WTC11 (cell line): ENCODE measurements around the gene CTTNBP2NL. TPM values are rescaled to one million over a fixed set of nuclear protein-coding genes. Genes with fewer than 3 reads are reported as not detected.

Experiments used
- ATAC-seq: fragments of 200-7000 bp; cut with Tn5 transposase; 2 replicates; pipeline ENCODE4 v1.10.0; 2021; ENCODE audit warnings: mild to moderate bottlenecking, moderate library complexity
- CTCF ChIA-PET: fragments of 300-600 bp; sonication (Branson Sonifier 250); formaldehyde crosslinking; loops from one replicate; lab custom pipeline; 2021; ENCODE audit warnings: antibody characterized with exemption; lab: Charles Lee
- POLR2A ChIA-PET: fragments of 350-600 bp; sonication (Branson Sonifier 250); formaldehyde crosslinking; loops from one replicate; lab custom pipeline; 2021; ENCODE audit warnings: antibody characterized with exemption; lab: Charles Lee
- DNase-seq: peaks from one replicate; pipeline ENCODE4 v3.0.0; 2021; ENCODE audit warnings: low spot score
- H3K27ac Mint-ChIP-seq: 2 replicates; pipeline ENCODE4 v1.8.0; 2021; ENCODE audit warnings: mixed read lengths
- H3K27me3 Mint-ChIP-seq: 2 replicates; pipeline ENCODE4 v1.8.0; 2021; ENCODE audit warnings: low read depth, mild to moderate bottlenecking, moderate library complexity, mixed read lengths
- H3K36me3 Mint-ChIP-seq: 2 replicates; pipeline ENCODE4 v1.8.0; 2021; ENCODE audit warnings: mixed read lengths
- H3K4me1 Mint-ChIP-seq: 2 replicates; pipeline ENCODE4 v1.8.0; 2022; ENCODE audit warnings: mixed read lengths
- H3K4me3 Mint-ChIP-seq: 2 replicates; pipeline ENCODE4 v1.8.0; 2021; ENCODE audit warnings: mild to moderate bottlenecking, moderate library complexity, mixed read lengths
- H3K9me3 Mint-ChIP-seq: 2 replicates; pipeline ENCODE4 v1.8.0; 2021; ENCODE audit warnings: mixed read lengths
- ARID4B ChIP-seq: sonication (generic); formaldehyde crosslinking; IDR thresholded peaks from 2 replicates; pipeline ENCODE4 v1.8.0; 2023; ENCODE audit warnings: missing genetic modification reagents, mild to moderate bottlenecking, borderline replicate concordance
- CREM ChIP-seq: sonication (generic); formaldehyde crosslinking; IDR thresholded peaks from 2 replicates; pipeline ENCODE4 v1.8.1; 2022; ENCODE audit warnings: mild to moderate bottlenecking, missing genetic modification reagents, moderate library complexity
- E2F1 ChIP-seq: sonication (generic); formaldehyde crosslinking; IDR thresholded peaks from 2 replicates; pipeline ENCODE4 v1.8.0; 2022; ENCODE audit warnings: mild to moderate bottlenecking, missing genetic modification reagents
- ELF4 ChIP-seq: sonication (generic); formaldehyde crosslinking; IDR thresholded peaks from 2 replicates; pipeline ENCODE4 v1.8.1; 2022; ENCODE audit warnings: low read depth, mild to moderate bottlenecking, moderate library complexity, missing genetic modification reagents
- EMX1 ChIP-seq: fragments of 250-450 bp; sonication (Bioruptor Pico); IDR thresholded peaks from 2 replicates; pipeline ENCODE4 v1.8.0; 2021; ENCODE audit warnings: mild to moderate bottlenecking
- FOXP4 ChIP-seq: sonication (generic); formaldehyde crosslinking; IDR thresholded peaks from 2 replicates; pipeline ENCODE4 v1.8.0; 2022; ENCODE audit warnings: mild to moderate bottlenecking, missing genetic modification reagents
- RORB ChIP-seq: fragments of 250-450 bp; sonication (Bioruptor Pico); IDR thresholded peaks from 2 replicates; pipeline ENCODE4 v1.9.0; 2021; ENCODE audit warnings: mild to moderate bottlenecking
- SP1 ChIP-seq: sonication (generic); formaldehyde crosslinking; conservative IDR thresholded peaks from 2 replicates; pipeline ENCODE4 v1.8.1; 2022; ENCODE audit warnings: missing genetic modification reagents
- STAT6 ChIP-seq: sonication (generic); formaldehyde crosslinking; conservative IDR thresholded peaks from 2 replicates; pipeline ENCODE4 v1.8.1; 2023; ENCODE audit warnings: mild to moderate bottlenecking, low read depth, missing genetic modification reagents, moderate library complexity
- TEAD4 ChIP-seq: sonication (generic); formaldehyde crosslinking; IDR thresholded peaks from 2 replicates; pipeline ENCODE4 v1.8.0; 2022; ENCODE audit warnings: mild to moderate bottlenecking, missing genetic modification reagents
- ZBTB21 ChIP-seq: sonication (generic); formaldehyde crosslinking; IDR thresholded peaks from 2 replicates; pipeline ENCODE4 v1.8.1; 2023; ENCODE audit warnings: mild to moderate bottlenecking, missing genetic modification reagents, borderline replicate concordance
- ZNF138 ChIP-seq: sonication (generic); formaldehyde crosslinking; conservative IDR thresholded peaks from 2 replicates; pipeline ENCODE4 v1.8.1; 2022; ENCODE audit warnings: mild to moderate bottlenecking, moderate library complexity, missing genetic modification reagents
- ZNF281 ChIP-seq: sonication (generic); formaldehyde crosslinking; IDR thresholded peaks from 2 replicates; pipeline ENCODE4 v1.8.0; 2023; ENCODE audit warnings: mild to moderate bottlenecking, missing genetic modification reagents
- ZNF396 ChIP-seq: fragments of 250-450 bp; sonication (Bioruptor Pico); IDR thresholded peaks from 2 replicates; pipeline ENCODE4 v1.8.0; 2021; ENCODE audit warnings: mild to moderate bottlenecking, moderate library complexity, borderline replicate concordance
- total RNA-seq: library from RNA; stranded (reverse); gene quantifications from 3 replicates; pipeline ENCODE4 v1.2.3, GENCODE V29; 2021

Gene CTTNBP2NL
- total RNA-seq, 1 experiment from 2014 or later, result 32.8 TPM

- no peak for TF ChIP-seq ZNF281
These were observed 26.4 kb upstream of the CTTNBP2NL start (continued) for GRCh38 chr1:112369392-112370285.

GRCh38 chr1:112370996-112371395 is 25.0 kb upstream of the CTTNBP2NL start:
- 0 out of 2 replicates have a peak, but pooled peaks cover 2% of the 10 kb centered on the region for H3K4me1 Mint-ChIP-seq
- no peak overlapping the region for H3K27ac Mint-ChIP-seq
- no peaks in the 10 kb centered on the region for H3K36me3 Mint-ChIP-seq
- peaks cover 10% of the 10 kb centered on the region for H3K27me3 Mint-ChIP-seq
- no peak overlapping the region for H3K4me3 Mint-ChIP-seq
- DNase-seq, result no peak
- no peaks in the 10 kb centered on the region for H3K9me3 Mint-ChIP-seq
- ChIA-PET CTCF (interaction anchor here (0.7 to 3.9 kb wide), 6 partner anchors 12 to 336 kb away, joined by 3 to 67 read pairs (median 4); partner anchors contain the start of gene RHOC), POLR2A (no interaction called here)
- ATAC-seq, result no peak
- TF ChIP-seq TEAD4 (CRISPR knock-in tag), result no peak
- TF ChIP-seq ELF4 (CRISPR knock-in tag), result no peak
- no peak for TF ChIP-seq FOXP4 (CRISPR knock-in tag)
- no peak for TF ChIP-seq ZNF138
- TF ChIP-seq ZNF396 (CRISPR knock-in tag), result no peak
- no peak for TF ChIP-seq CREM (CRISPR knock-in tag)
- no peak for TF ChIP-seq STAT6 (CRISPR knock-in tag)
- TF ChIP-seq SP1, result no peak
- TF ChIP-seq ARID4B, result no peak
- TF ChIP-seq ZBTB21 (CRISPR knock-in tag), result no peak
- no peak for TF ChIP-seq EMX1 (CRISPR knock-in tag)
- no peak for TF ChIP-seq ZNF281
- TF ChIP-seq RORB (CRISPR knock-in tag), result no peak
- TF ChIP-seq E2F1, result no peak
